ENCODE data around the gene BMP6.

The BMP6 gene

GRCh38 chr6:7868926-7869325, 143.0 kb downstream of the BMP6 start:
- no peak overlapping the region for H3K4ac ChIP-seq (ENCODE audit: low read depth, low read length)
- no peak overlapping the region for H4K12ac ChIP-seq (ENCODE audit: low read depth, low read length)
- no peak overlapping the region for H3K23ac ChIP-seq (ENCODE audit: low read length)
- no peak overlapping the region for H3K4me3 ChIP-seq (ENCODE audit: low read depth, low read length)
- H2AFZ ChIP-seq (ENCODE audit: insufficient read depth, low read length, poor library complexity): no peak overlapping the region
- H2BK5ac ChIP-seq (ENCODE audit: low read depth, low read length, poor library complexity): no peak overlapping the region
- no peak overlapping the region for H3K27ac ChIP-seq (ENCODE audit: low read depth, low read length)
- H2BK120ac ChIP-seq (ENCODE audit: insufficient read depth, low read length, poor library complexity): no peak overlapping the region
- WGBS (ENCODE audit: extremely low coverage, insufficient coverage, insufficient read length): no CpG with 5 or more reads among the region's 10 CpGs
- H4K8ac ChIP-seq (ENCODE audit: low read depth, low read length): no peak overlapping the region
- no peaks in the 10 kb centered on the region for H3K4me1 ChIP-seq (ENCODE audit: control insufficient read depth in 1 of 2, insufficient read depth in 2 of 2, low read length in 2 of 2)
- no peaks in the 10 kb centered on the region for H3K36me3 ChIP-seq (ENCODE audit: control insufficient read depth in 1 of 2, insufficient read depth in 2 of 2, low read length in 2 of 2)
- H3K9ac ChIP-seq (ENCODE audit: low read length): no peak overlapping the region
- H3K14ac ChIP-seq (ENCODE audit: low read length): no peak overlapping the region
- H2AK5ac ChIP-seq (ENCODE audit: low read length): no peak overlapping the region
- H3K27me3 ChIP-seq (ENCODE audit: insufficient read depth, low read length): no peaks in the 10 kb centered on the region
- H4K91ac ChIP-seq (ENCODE audit: low read depth, low read length): no peak overlapping the region
- H3K18ac ChIP-seq (ENCODE audit: low read length): no peak overlapping the region
- no peak overlapping the region for H2BK12ac ChIP-seq (ENCODE audit: low read length)
- no peaks in the 10 kb centered on the region for H3K79me1 ChIP-seq (ENCODE audit: low read length)
- H3K79me2 ChIP-seq (ENCODE audit: control insufficient read depth, insufficient read depth, low read length, poor library complexity): no peaks in the 10 kb centered on the region
- no peaks in the 10 kb centered on the region for H3K9me3 ChIP-seq (ENCODE audit: insufficient read depth, low read depth, low read length)
- no peak overlapping the region for H3K4me2 ChIP-seq (ENCODE audit: low read length)
- no peak for DNase-seq

GRCh38 chr6:7878401-7878964, 152.6 kb downstream of the BMP6 start:
- DNase-seq: no peak
- no peak overlapping the region for H3K4me3 ChIP-seq (ENCODE audit: low read depth, low read length)
- no peak overlapping the region for H4K91ac ChIP-seq (ENCODE audit: low read depth, low read length)
- no peak overlapping the region for H2BK120ac ChIP-seq (ENCODE audit: insufficient read depth, low read length, poor library complexity)
- H3K79me1 ChIP-seq (ENCODE audit: low read length): no peaks in the 10 kb centered on the region
- H3K4ac ChIP-seq (ENCODE audit: low read depth, low read length): no peak overlapping the region
- WGBS (ENCODE audit: extremely low coverage, insufficient coverage, insufficient read length): no CpG with 5 or more reads among the region's 10 CpGs
- H3K4me1 ChIP-seq (ENCODE audit: control insufficient read depth in 1 of 2, insufficient read depth in 2 of 2, low read length in 2 of 2): no peaks in the 10 kb centered on the region
- no peak overlapping the region for H3K14ac ChIP-seq (ENCODE audit: low read length)
- no peak overlapping the region for H2AFZ ChIP-seq (ENCODE audit: insufficient read depth, low read length, poor library complexity)
- H3K9ac ChIP-seq (ENCODE audit: low read length): no peak overlapping the region
- no peaks in the 10 kb centered on the region for H3K27me3 ChIP-seq (ENCODE audit: insufficient read depth, low read length)
- no peak overlapping the region for H3K23ac ChIP-seq (ENCODE audit: low read length)
- H3K27ac ChIP-seq (ENCODE audit: low read depth, low read length): no peak overlapping the region
- H4K8ac ChIP-seq (ENCODE audit: low read depth, low read length): no peak overlapping the region
- no peak overlapping the region for H4K12ac ChIP-seq (ENCODE audit: low read depth, low read length)
- H3K36me3 ChIP-seq (ENCODE audit: control insufficient read depth in 1 of 2, insufficient read depth in 2 of 2, low read length in 2 of 2): peaks cover 16 to 32% of the 10 kb centered on the region in 2 experiments
- H2AK5ac ChIP-seq (ENCODE audit: low read length): no peak overlapping the region
- no peaks in the 10 kb centered on the region for H3K9me3 ChIP-seq (ENCODE audit: insufficient read depth, low read depth, low read length)
- H2BK5ac ChIP-seq (ENCODE audit: low read depth, low read length, poor library complexity): no peak overlapping the region
- no peak overlapping the region for H3K18ac ChIP-seq (ENCODE audit: low read length)
- no peaks in the 10 kb centered on the region for H3K79me2 ChIP-seq (ENCODE audit: control insufficient read depth, insufficient read depth, low read length, poor library complexity)
- no peak overlapping the region for H3K4me2 ChIP-seq (ENCODE audit: low read length)
- H2BK12ac ChIP-seq (ENCODE audit: low read length): no peak overlapping the region

GRCh38 chr6:7879043-7879442, 153.1 kb downstream of the BMP6 start:
- no peaks in the 10 kb centered on the region for H3K9me3 ChIP-seq (ENCODE audit: insufficient read depth, low read depth, low read length)
- no CpG with 5 or more reads among the region's 2 CpGs for WGBS (ENCODE audit: extremely low coverage, insufficient coverage, insufficient read length)
- peaks cover 20 to 36% of the 10 kb centered on the region in 2 experiments for H3K36me3 ChIP-seq (ENCODE audit: control insufficient read depth in 1 of 2, insufficient read depth in 2 of 2, low read length in 2 of 2)
- no peak overlapping the region for H4K8ac ChIP-seq (ENCODE audit: low read depth, low read length)
- no peaks in the 10 kb centered on the region for H3K79me1 ChIP-seq (ENCODE audit: low read length)
- no peak overlapping the region for H3K4me3 ChIP-seq (ENCODE audit: low read depth, low read length)
- H3K4ac ChIP-seq (ENCODE audit: low read depth, low read length): no peak overlapping the region
- H2BK12ac ChIP-seq (ENCODE audit: low read length): no peak overlapping the region
- H3K79me2 ChIP-seq (ENCODE audit: control insufficient read depth, insufficient read depth, low read length, poor library complexity): no peaks in the 10 kb centered on the region
- H3K27me3 ChIP-seq (ENCODE audit: insufficient read depth, low read length): no peaks in the 10 kb centered on the region
- H3K9ac ChIP-seq (ENCODE audit: low read length): no peak overlapping the region
- H3K27ac ChIP-seq (ENCODE audit: low read depth, low read length): no peak overlapping the region
- H2BK5ac ChIP-seq (ENCODE audit: low read depth, low read length, poor library complexity): no peak overlapping the region
- no peak overlapping the region for H3K18ac ChIP-seq (ENCODE audit: low read length)
- H4K12ac ChIP-seq (ENCODE audit: low read depth, low read length): no peak overlapping the region
- no peak overlapping the region for H3K14ac ChIP-seq (ENCODE audit: low read length)
- H3K23ac ChIP-seq (ENCODE audit: low read length): no peak overlapping the region
- no peak overlapping the region for H2AK5ac ChIP-seq (ENCODE audit: low read length)
- H4K91ac ChIP-seq (ENCODE audit: low read depth, low read length): no peak overlapping the region
- no peak overlapping the region for H2BK120ac ChIP-seq (ENCODE audit: insufficient read depth, low read length, poor library complexity)
- no peak for DNase-seq
- H3K4me1 ChIP-seq (ENCODE audit: control insufficient read depth in 1 of 2, insufficient read depth in 2 of 2, low read length in 2 of 2): no peaks in the 10 kb centered on the region
- H3K4me2 ChIP-seq (ENCODE audit: low read length): no peak overlapping the region
- H2AFZ ChIP-seq (ENCODE audit: insufficient read depth, low read length, poor library complexity): no peak overlapping the region

- Histone ChIP-seq H2BK12ac (ENCODE audit: low read length) (no peak overlapping the region), H4K91ac (ENCODE audit: low read depth, low read length) (no peak overlapping the region), H2BK5ac (ENCODE audit: low read depth, low read length, poor library complexity) (no peak overlapping the region), H2AFZ (ENCODE audit: insufficient read depth, low read length, poor library complexity) (no peak overlapping the region), H3K4me2 (ENCODE audit: low read length) (no peak overlapping the region), H3K4me1 (ENCODE audit: control insufficient read depth in 1 of 2, insufficient read depth in 2 of 2, low read length in 2 of 2) (no peaks in the 10 kb centered on the region), H3K79me1 (ENCODE audit: low read length) (no peaks in the 10 kb centered on the region), H4K12ac (ENCODE audit: low read depth, low read length) (no peak overlapping the region), H3K4me3 (ENCODE audit: low read depth, low read length) (no peak overlapping the region), H2BK120ac (ENCODE audit: insufficient read depth, low read length, poor library complexity) (no peak overlapping the region), H3K36me3 (ENCODE audit: control insufficient read depth in 1 of 2, insufficient read depth in 2 of 2, low read length in 2 of 2) (peaks cover 23 to 42% of the 10 kb centered on the region in 2 experiments), H3K4ac (ENCODE audit: low read depth, low read length) (no peak overlapping the region), H3K79me2 (ENCODE audit: control insufficient read depth, insufficient read depth, low read length, poor library complexity) (no peaks in the 10 kb centered on the region), H3K14ac (ENCODE audit: low read length) (no peak overlapping the region), H3K18ac (ENCODE audit: low read length) (no peak overlapping the region), H3K27ac (ENCODE audit: low read depth, low read length) (no peak overlapping the region), H3K9me3 (ENCODE audit: insufficient read depth, low read depth, low read length) (no peaks in the 10 kb centered on the region), H3K23ac (ENCODE audit: low read length) (no peak overlapping the region), H3K9ac (ENCODE audit: low read length) (no peak overlapping the region), H4K8ac (ENCODE audit: low read depth, low read length) (no peak overlapping the region), H3K27me3 (ENCODE audit: insufficient read depth, low read length) (no peaks in the 10 kb centered on the region), H2AK5ac (ENCODE audit: low read length) (no peak overlapping the region)
- no CpG with 5 or more reads among the region's 6 CpGs for WGBS (ENCODE audit: extremely low coverage, insufficient coverage, insufficient read length)
- no peak for DNase-seq
Measured at GRCh38 chr6:7879579-7879978, 153.7 kb downstream of the BMP6 start.

All from trophoblast cell (in vitro differentiated cells and primary cell).